Activated naive CD8-positive, alpha-beta T cell treated with anti-CD3 and anti-CD28 coated beads, Interleukin-2, amount 50 U/mL, for 24 hours (primary cell): ENCODE data around the gene BEST4.
"Not testable (repeated sequence)": the region's sequence is repeated elsewhere in the genome, so short reads cannot be mapped to it uniquely, and the experiment has no call there.

Experiments used
- ATAC-seq: fragments of 150-1000 bp; cut with Tn5 transposase; one replicate; pipeline ENCODE4 v1.10.0; 2021
- DNase-seq: peaks from one replicate; pipeline ENCODE4 v3.0.0; 2021
- H3K27ac Mint-ChIP-seq: one replicate; pipeline ENCODE4 v1.8.0; 2021; ENCODE audit warnings: mild to moderate bottlenecking, mixed read lengths
- H3K27me3 Mint-ChIP-seq: one replicate; pipeline ENCODE4 v1.8.0; 2021; ENCODE audit warnings: mixed read lengths
- H3K36me3 Mint-ChIP-seq: one replicate; pipeline ENCODE4 v1.8.0; 2021; ENCODE audit warnings: low read depth, mixed read lengths
- H3K4me1 Mint-ChIP-seq: one replicate; pipeline ENCODE4 v1.8.0; 2021; ENCODE audit warnings: mixed read lengths
- H3K4me3 Mint-ChIP-seq: one replicate; pipeline ENCODE4 v1.8.0; 2021; ENCODE audit warnings: mild to moderate bottlenecking, moderate library complexity, mixed read lengths
- H3K9me3 Mint-ChIP-seq: one replicate; pipeline ENCODE4 v1.8.0; 2021; ENCODE audit warnings: mixed read lengths

The BEST4 gene

GRCh38 chr1:44780583-44781121 is 7.3 kb downstream of the BEST4 start:
- H3K4me1 Mint-ChIP-seq: peaks cover 54% of the 10 kb centered on the region
- H3K9me3 Mint-ChIP-seq: no peaks in the 10 kb centered on the region
- no peak overlapping the region for H3K27ac Mint-ChIP-seq
- peak overlapping the region; percentile 29 for H3K4me3 Mint-ChIP-seq
- H3K27me3 Mint-ChIP-seq: no peaks in the 10 kb centered on the region
- peaks cover 63% of the 10 kb centered on the region for H3K36me3 Mint-ChIP-seq
- no peak for ATAC-seq
- no peak for DNase-seq

- DNase-seq (no peak), ATAC-seq (no peak)
- Mint-ChIP-seq H3K4me1 (peaks cover 48% of the 10 kb centered on the region), H3K27ac (peak overlapping the region; percentile 95), H3K9me3 (no peaks in the 10 kb centered on the region), H3K36me3 (peaks cover 70% of the 10 kb centered on the region), H3K27me3 (no peaks in the 10 kb centered on the region), H3K4me3 (peak overlapping the region; percentile 94)
Measured at GRCh38 chr1:44778705-44779576, 9.0 kb downstream of the BEST4 start.

- H3K4me3 Mint-ChIP-seq: peak overlapping the region; percentile 94
- H3K9me3 Mint-ChIP-seq: no peaks in the 10 kb centered on the region
- peak overlapping the region; percentile 95 for H3K27ac Mint-ChIP-seq
- H3K36me3 Mint-ChIP-seq: peaks cover 70% of the 10 kb centered on the region
- DNase-seq (no peak), ATAC-seq (no peak)
- H3K4me1 Mint-ChIP-seq: peaks cover 42% of the 10 kb centered on the region
- no peaks in the 10 kb centered on the region for H3K27me3 Mint-ChIP-seq
Measured at GRCh38 chr1:44777969-44778635, 9.9 kb downstream of the BEST4 start.

- Mint-ChIP-seq H3K36me3 (peaks cover 68% of the 10 kb centered on the region), H3K4me1 (peaks cover 39% of the 10 kb centered on the region), H3K27me3 (no peaks in the 10 kb centered on the region), H3K9me3 (no peaks in the 10 kb centered on the region), H3K27ac (peak overlapping the region; percentile 95), H3K4me3 (peak overlapping the region; percentile 94)
- ATAC-seq (no peak), DNase-seq (no peak)
Measured at GRCh38 chr1:44777547-44777946, 10.4 kb downstream of the BEST4 start.

- no peaks in the 10 kb centered on the region for H3K27me3 Mint-ChIP-seq
- H3K27ac Mint-ChIP-seq: peak overlapping the region; percentile 95
- peaks cover 68% of the 10 kb centered on the region for H3K36me3 Mint-ChIP-seq
- peaks cover 36% of the 10 kb centered on the region for H3K4me1 Mint-ChIP-seq
- H3K9me3 Mint-ChIP-seq: no peaks in the 10 kb centered on the region
- ATAC-seq (no peak), DNase-seq (no peak)
- peak overlapping the region; percentile 94 for H3K4me3 Mint-ChIP-seq
Measured at GRCh38 chr1:44776730-44777068, 11.3 kb downstream of the BEST4 start.

- Mint-ChIP-seq H3K27me3 (no peaks in the 10 kb centered on the region), H3K9me3 (no peaks in the 10 kb centered on the region), H3K36me3 (peaks cover 62% of the 10 kb centered on the region), H3K4me1 (peaks cover 36% of the 10 kb centered on the region), H3K4me3 (peak overlapping the region; percentile 94), H3K27ac (peak overlapping the region; percentile 95)
- no peak for ATAC-seq
- peak; percentile 46 for DNase-seq
Measured at GRCh38 chr1:44775930-44776729, 11.8 kb downstream of the BEST4 start.

- peak within 1 kb of the TSS; percentile 95 for H3K27ac Mint-ChIP-seq
- DNase-seq (peak; percentile 91), ATAC-seq (peak; percentile 71)
- H3K27me3 Mint-ChIP-seq: no peaks in the 10 kb centered on the region
- H3K9me3 Mint-ChIP-seq: no peaks in the 10 kb centered on the region
- H3K4me1 Mint-ChIP-seq: peaks cover 31% of the 10 kb centered on the region
- H3K36me3 Mint-ChIP-seq: peaks cover 54% of the 10 kb centered on the region
- peak within 1 kb of the TSS; percentile 94 for H3K4me3 Mint-ChIP-seq
Measured at GRCh38 chr1:44775078-44775929, 12.7 kb downstream of the BEST4 start, which contains the start of gene RPS8. Gene RPS8 (plus strand): TSS chr1:44775540. CDS start chr1:44775597, 57 bp downstream.

GRCh38 chr1:44766421-44766820 is 21.5 kb downstream of the BEST4 start:
- H3K36me3 Mint-ChIP-seq: peaks cover 37% of the 10 kb centered on the region
- H3K4me3 Mint-ChIP-seq, DNase-seq, H3K4me1 Mint-ChIP-seq, H3K9me3 Mint-ChIP-seq, ATAC-seq, H3K27me3 Mint-ChIP-seq, H3K27ac Mint-ChIP-seq: not testable (repeated sequence)

GRCh38 chr1:44760876-44761275 is 27.1 kb downstream of the BEST4 start:
- Mint-ChIP-seq H3K4me3 (no peak overlapping the region), H3K4me1 (no peaks in the 10 kb centered on the region), H3K36me3 (peaks cover 59% of the 10 kb centered on the region), H3K27me3 (no peaks in the 10 kb centered on the region), H3K27ac (no peak overlapping the region), H3K9me3 (no peaks in the 10 kb centered on the region)
- ATAC-seq (no peak), DNase-seq (no peak)

GRCh38 chr1:44759077-44759476 is 28.9 kb downstream of the BEST4 start:
- H3K27me3 Mint-ChIP-seq: no peaks in the 10 kb centered on the region
- H3K36me3 Mint-ChIP-seq: peaks cover 68% of the 10 kb centered on the region
- DNase-seq (no peak), ATAC-seq (no peak)
- H3K9me3 Mint-ChIP-seq: no peaks in the 10 kb centered on the region
- H3K4me1 Mint-ChIP-seq: no peaks in the 10 kb centered on the region
- H3K27ac Mint-ChIP-seq: no peak overlapping the region
- no peak overlapping the region for H3K4me3 Mint-ChIP-seq

GRCh38 chr1:44757420-44757819 is 30.6 kb downstream of the BEST4 start:
- H3K36me3 Mint-ChIP-seq: peaks cover 70% of the 10 kb centered on the region
- H3K4me3 Mint-ChIP-seq: no peak overlapping the region
- no peaks in the 10 kb centered on the region for H3K27me3 Mint-ChIP-seq
- H3K4me1 Mint-ChIP-seq: peaks cover 8% of the 10 kb centered on the region
- ATAC-seq: no peak
- DNase-seq: no peak
- no peak overlapping the region for H3K27ac Mint-ChIP-seq
- H3K9me3 Mint-ChIP-seq: no peaks in the 10 kb centered on the region

GRCh38 chr1:44747878-44748277 is 40.1 kb downstream of the BEST4 start:
- no peaks in the 10 kb centered on the region for H3K27me3 Mint-ChIP-seq
- no peak overlapping the region for H3K4me3 Mint-ChIP-seq
- peaks cover 53% of the 10 kb centered on the region for H3K36me3 Mint-ChIP-seq
- DNase-seq (no peak), ATAC-seq (no peak)
- H3K9me3 Mint-ChIP-seq: no peaks in the 10 kb centered on the region
- H3K27ac Mint-ChIP-seq: no peak overlapping the region
- peaks cover 10% of the 10 kb centered on the region for H3K4me1 Mint-ChIP-seq

- Mint-ChIP-seq H3K9me3 (no peaks in the 10 kb centered on the region), H3K36me3 (peaks cover 50% of the 10 kb centered on the region), H3K4me1 (peaks cover 35% of the 10 kb centered on the region), H3K4me3 (peak overlapping the region; percentile 57), H3K27me3 (no peaks in the 10 kb centered on the region), H3K27ac (peak overlapping the region; percentile 74)
- no peak for ATAC-seq
- DNase-seq: no peak
Measured at GRCh38 chr1:44743211-44743610, 44.8 kb downstream of the BEST4 start.
